Heart left ventricle (tissue), 13 donors: ENCODE data around the gene CXCL17.

Experiments used
- POLR2A ChIP-seq, 2 donors: fragments of 450-650 bp; IDR thresholded peaks; one replicate each; pipeline ENCODE4 v1.6.1; 2017; ENCODE audit warnings: antibody characterized with exemption in 2 of 2, mild to moderate bottlenecking in 2 of 2, moderate library complexity in 2 of 2
- TF ChIP-seq, protein P1 (sequence below), 12 donors: fragments of 200-600 bp; sonication (generic) in 4 of 12; IDR thresholded peaks; one replicate each; pipeline versions ENCODE4 v1.5.0 to v1.8.0; 2018 to 2022; ENCODE audit warnings: antibody characterized with exemption in 12 of 12, mild to moderate bottlenecking in 5 of 12
- donor health status: ischemic (EF 13 %, LVEDD 7.1; RV severe dilation, severe dysfunction).
- donor health status: DM: no; HTN: yes; CAD: no.
- donor health status: DM: no; HTN: no; CAD: no.
- donor health status: ischemic (EF 25% LVEDD 6.9; RV normal size, moderate dysfunction).
- donor health status: ischemic (EF 25% LVEDD 5.7; RV mildly dilated, moderate dysfunction).
- donor health status: ischemic (EF 35%, LVEDD 5.7; RV mildly dilated, moderate dysfunction).
- donor health status: nonischemic (EF 11% LVEDD 7.7; RV severe dilation, severe dysfunction).
- donor health status: DM: yes; HTN: yes; CAD: no.
- donor health status: PGD.
- donor health status: ischemic (EF 29% LVEDD 5.4; RV normal size, mild dysfunction).
- donor health status: nonischemic (EF 23%, LVEDD 6.1; RV moderate dilation, normal function).

DNA sequence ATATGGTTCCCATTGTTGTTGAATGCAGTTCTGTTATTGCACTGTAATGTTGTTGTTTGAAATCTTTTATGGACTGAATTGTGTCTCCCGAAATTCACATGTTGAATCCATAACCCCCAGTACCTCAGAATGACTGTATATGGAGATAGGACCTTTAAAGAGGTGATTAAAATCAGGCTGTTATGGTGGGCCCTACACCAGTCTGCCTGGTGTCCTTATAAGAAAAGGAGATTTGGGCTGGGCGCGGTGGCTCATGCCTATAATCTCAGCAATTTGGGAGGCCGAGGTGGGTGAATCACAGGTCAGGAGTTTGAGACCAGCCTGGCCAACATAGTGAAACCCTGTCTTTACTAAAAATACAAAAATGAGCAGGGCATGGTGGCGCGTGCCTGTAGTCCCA is 7.4 kb downstream of the CXCL17 start:
- TF ChIP-seq, protein P1, sequence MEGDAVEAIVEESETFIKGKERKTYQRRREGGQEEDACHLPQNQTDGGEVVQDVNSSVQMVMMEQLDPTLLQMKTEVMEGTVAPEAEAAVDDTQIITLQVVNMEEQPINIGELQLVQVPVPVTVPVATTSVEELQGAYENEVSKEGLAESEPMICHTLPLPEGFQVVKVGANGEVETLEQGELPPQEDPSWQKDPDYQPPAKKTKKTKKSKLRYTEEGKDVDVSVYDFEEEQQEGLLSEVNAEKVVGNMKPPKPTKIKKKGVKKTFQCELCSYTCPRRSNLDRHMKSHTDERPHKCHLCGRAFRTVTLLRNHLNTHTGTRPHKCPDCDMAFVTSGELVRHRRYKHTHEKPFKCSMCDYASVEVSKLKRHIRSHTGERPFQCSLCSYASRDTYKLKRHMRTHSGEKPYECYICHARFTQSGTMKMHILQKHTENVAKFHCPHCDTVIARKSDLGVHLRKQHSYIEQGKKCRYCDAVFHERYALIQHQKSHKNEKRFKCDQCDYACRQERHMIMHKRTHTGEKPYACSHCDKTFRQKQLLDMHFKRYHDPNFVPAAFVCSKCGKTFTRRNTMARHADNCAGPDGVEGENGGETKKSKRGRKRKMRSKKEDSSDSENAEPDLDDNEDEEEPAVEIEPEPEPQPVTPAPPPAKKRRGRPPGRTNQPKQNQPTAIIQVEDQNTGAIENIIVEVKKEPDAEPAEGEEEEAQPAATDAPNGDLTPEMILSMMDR (IDR thresholded peaks at IDR 0.05) = no peak
- TF ChIP-seq POLR2A (IDR thresholded peaks at IDR 0.05) = no peak
